H9 (cell line): ENCODE results near the gene LRPPRC. TPM values are rescaled to one million over a fixed set of nuclear protein-coding genes. Genes with fewer than 3 reads are reported as not detected.

ENCODE experiments used
- DNase-seq: peaks from one replicate; pipeline ENCODE4 v3.0.0-alpha.2; 2017
- H2AFZ ChIP-seq: one replicate; pipeline ENCODE4 v1.6.1; 2013; ENCODE audit warnings: mild to moderate bottlenecking, low read length, control low read depth, moderate library complexity
- H2AK5ac ChIP-seq: 2 replicates; pipeline ENCODE4 v1.6.1; 2013; ENCODE audit warnings: low read length, control low read depth, mixed read lengths; ENCODE audit not compliant: insufficient read length
- H2BK120ac ChIP-seq: one replicate; pipeline ENCODE4 v1.6.1; 2013; ENCODE audit warnings: low read depth, mild to moderate bottlenecking, low read length, control low read depth, inconsistent platforms; ENCODE audit not compliant: poor library complexity, severe bottlenecking
- H2BK12ac ChIP-seq: 2 replicates; pipeline ENCODE4 v1.6.1; 2013; ENCODE audit warnings: low read length, control low read depth, mixed read lengths, low read depth; ENCODE audit not compliant: insufficient read length
- H2BK15ac ChIP-seq: 2 replicates; pipeline ENCODE4 v1.6.1; 2013; ENCODE audit warnings: low read depth, low read length, control low read depth
- H2BK20ac ChIP-seq: one replicate; pipeline ENCODE4 v1.6.1; 2013; ENCODE audit warnings: low read depth, mild to moderate bottlenecking, low read length, control low read depth, inconsistent platforms; ENCODE audit not compliant: poor library complexity, severe bottlenecking
- H2BK5ac ChIP-seq: 2 replicates; pipeline ENCODE4 v1.6.1; 2013; ENCODE audit warnings: low read length, control low read depth, mixed read lengths; ENCODE audit not compliant: insufficient read length
- H3K14ac ChIP-seq: 2 replicates; pipeline ENCODE4 v1.6.1; 2013; ENCODE audit warnings: low read length, control low read depth; ENCODE audit not compliant: insufficient read depth
- H3K18ac ChIP-seq: 2 replicates; pipeline ENCODE4 v1.6.1; 2013; ENCODE audit warnings: low read depth, mild to moderate bottlenecking, mixed read lengths, low read length, control low read depth; ENCODE audit not compliant: insufficient read length
- H3K23ac ChIP-seq: 2 replicates; pipeline ENCODE4 v1.6.1; 2013; ENCODE audit warnings: low read length, control low read depth, mixed read lengths, low read depth; ENCODE audit not compliant: insufficient read length
- H3K23me2 ChIP-seq: 2 replicates; pipeline ENCODE4 v1.6.1; 2013; ENCODE audit warnings: low read depth, mild to moderate bottlenecking, mixed read lengths, low read length, control low read depth; ENCODE audit not compliant: insufficient read length, poor library complexity, severe bottlenecking
- H3K27ac ChIP-seq: 2 replicates; pipeline ENCODE4 v1.5.1; 2013; ENCODE audit warnings: low read length, control low read depth, mixed read lengths, low read depth; ENCODE audit not compliant: insufficient read length
- H3K27me3 ChIP-seq: 2 replicates; pipeline ENCODE4 v1.6.1; 2013; ENCODE audit warnings: low read length, control low read depth, inconsistent platforms; ENCODE audit not compliant: insufficient read depth
- H3K4ac ChIP-seq: 2 replicates; pipeline ENCODE4 v1.6.1; 2013; ENCODE audit warnings: low read depth, mild to moderate bottlenecking, control low read depth, inconsistent platforms, low read length, moderate library complexity
- H3K4me1 ChIP-seq: 2 replicates; pipeline ENCODE4 v1.6.1; 2013; ENCODE audit warnings: low read length, control low read depth, inconsistent platforms; ENCODE audit not compliant: insufficient read depth
- H3K4me2 ChIP-seq: 2 replicates; pipeline ENCODE4 v1.6.1; 2013; ENCODE audit warnings: low read length, control low read depth, mixed read lengths; ENCODE audit not compliant: insufficient read length, insufficient read depth
- H3K56ac ChIP-seq: 2 replicates; pipeline ENCODE4 v1.6.1; 2013; ENCODE audit warnings: low read depth, mild to moderate bottlenecking, mixed read lengths, low read length, control low read depth; ENCODE audit not compliant: insufficient read length
- H3K79me1 ChIP-seq: 2 replicates; pipeline ENCODE4 v1.6.1; 2013; ENCODE audit warnings: low read depth, mild to moderate bottlenecking, moderate library complexity, low read length, control low read depth, inconsistent platforms; ENCODE audit not compliant: insufficient read depth, poor library complexity, severe bottlenecking
- H3K79me2 ChIP-seq: 2 replicates; pipeline ENCODE4 v1.6.1; 2013; ENCODE audit warnings: low read length, control low read depth, inconsistent platforms; ENCODE audit not compliant: insufficient read depth
- H3K9ac ChIP-seq: 2 replicates; pipeline ENCODE4 v1.6.1; 2013; ENCODE audit warnings: low read length, control low read depth, mixed read lengths; ENCODE audit not compliant: insufficient read length; ENCODE audit errors: extremely low read depth
- H3K9me3 ChIP-seq: one replicate; pipeline ENCODE4 v1.6.1; 2013; ENCODE audit warnings: low read depth, low read length, inconsistent platforms; ENCODE audit not compliant: control insufficient read depth
- H3T11ph ChIP-seq: one replicate; pipeline ENCODE4 v1.6.1; 2013; ENCODE audit warnings: mild to moderate bottlenecking, low read length, control low read depth, inconsistent platforms
- H4K20me1 ChIP-seq: one replicate; pipeline ENCODE4 v1.6.1; 2013; ENCODE audit not compliant: control insufficient read depth, insufficient read length, insufficient read depth
- H4K5ac ChIP-seq: 2 replicates; pipeline ENCODE4 v1.6.1; 2013; ENCODE audit warnings: low read depth, mild to moderate bottlenecking, mixed read lengths, low read length, control low read depth; ENCODE audit not compliant: insufficient read length
- H4K8ac ChIP-seq: replicated peaks from 2 replicates; pipeline ENCODE4 v1.6.1; 2013; ENCODE audit warnings: low read length, control low read depth, mixed read lengths, low read depth; ENCODE audit not compliant: insufficient read length
- H4K91ac ChIP-seq: 2 replicates; pipeline ENCODE4 v1.6.1; 2013; ENCODE audit warnings: low read depth, mild to moderate bottlenecking, moderate library complexity, mixed read lengths, low read length, control low read depth; ENCODE audit not compliant: insufficient read length
- H3K27ac Mint-ChIP-seq, 3 experiments: 2 replicates in 2 of 3; 3 replicates in 1 of 3; pipeline ENCODE4 v1.8.0; 2020 to 2021; ENCODE audit warnings: mixed read lengths in 3 of 3, mild to moderate bottlenecking in 1 of 3, moderate library complexity in 1 of 3
- H3K27me3 Mint-ChIP-seq: 2 replicates; pipeline ENCODE4 v1.8.0; 2021; ENCODE audit warnings: low read depth, mild to moderate bottlenecking, moderate library complexity, mixed read lengths
- H3K36me3 Mint-ChIP-seq, 3 experiments: 2 replicates in 2 of 3; 3 replicates in 1 of 3; pipeline ENCODE4 v1.8.0; 2020 to 2021; ENCODE audit warnings: low read depth in 3 of 3, mixed read lengths in 3 of 3; ENCODE audit not compliant: insufficient read depth in 1 of 3
- H3K4me1 Mint-ChIP-seq, 2 experiments: 2 replicates each; pipeline ENCODE4 v1.8.0; 2020; ENCODE audit warnings: mixed read lengths in 2 of 2
- H3K4me3 Mint-ChIP-seq, 2 experiments: 2 replicates in 1 of 2; 3 replicates in 1 of 2; pipeline ENCODE4 v1.8.0; 2020 to 2021; ENCODE audit warnings: mild to moderate bottlenecking in 2 of 2, mixed read lengths in 2 of 2, moderate library complexity in 1 of 2
- H3K9me3 Mint-ChIP-seq, 2 experiments: 2 replicates in 1 of 2; 3 replicates in 1 of 2; pipeline ENCODE4 v1.8.0; 2020; ENCODE audit warnings: mild to moderate bottlenecking in 2 of 2, mixed read lengths in 2 of 2, moderate library complexity in 1 of 2
- CTCF ChIP-seq: fragments of 200-600 bp; sonication (generic); conservative IDR thresholded peaks from 3 replicates; pipeline ENCODE4 v1.8.0; 2021; ENCODE audit warnings: antibody characterized with exemption, mild to moderate bottlenecking
- WGBS: extraction: QIAGEN DNeasy Blood & Tissue Kit; methylation state at CpG from one replicate; pipeline ENCODE4 v1.1.7; 2013; ENCODE audit warnings: missing lambda C conversion rate, low lambda C conversion rate, mixed read lengths; ENCODE audit not compliant: insufficient read length; ENCODE audit errors: extremely low coverage; 5-methylcytosine and 5-hydroxymethylcytosine counted together
- total RNA-seq: library from RNA; stranded (reverse); gene quantifications from 2 replicates; pipeline ENCODE4 v1.2.1, GENCODE V29; 2021

LRPPRC gene
- total RNA-seq, 1 experiment from 2014 or later = 182 TPM

- Histone ChIP-seq H3K14ac (no peak overlapping the region), H2BK5ac (no peak overlapping the region), H3K27ac (no peak overlapping the region), H4K91ac (no peak overlapping the region), H3K23me2 (no peaks in the 10 kb centered on the region), H4K20me1 (no peaks in the 10 kb centered on the region), H2BK120ac (no peak overlapping the region), H3K9me3 (no peaks in the 10 kb centered on the region), H4K5ac (no peak overlapping the region), H2AFZ (no peak overlapping the region), H3K4me1 (no peaks in the 10 kb centered on the region; the same call in 1 of the 2 replicates), H3K4me2 (no peak overlapping the region), H3K4ac (no peak overlapping the region), H3K56ac (no peak overlapping the region), H3K27me3 (no peaks in the 10 kb centered on the region), H4K8ac (no peak overlapping the region), H3K9ac (no peak overlapping the region), H3K18ac (no peak overlapping the region), H3K79me1 (no peaks in the 10 kb centered on the region), H2AK5ac (no peak overlapping the region), H3K23ac (no peak overlapping the region), H3K79me2 (no peaks in the 10 kb centered on the region), H3T11ph (no peak overlapping the region), H2BK15ac (no peak overlapping the region), H2BK20ac (no peak overlapping the region), H2BK12ac (no peak overlapping the region)
- no peak for TF ChIP-seq CTCF
- no CpG with 5 or more reads among the region's 21 CpGs for WGBS
- Mint-ChIP-seq H3K27ac (no peak overlapping the region), H3K27me3 (no peaks in the 10 kb centered on the region), H3K36me3 (no peaks in the 10 kb centered on the region), H3K9me3 (no peaks in the 10 kb centered on the region), H3K4me3 (no peak overlapping the region), H3K4me1 (peaks cover 0 to 11% of the 10 kb centered on the region in 2 experiments; a peak in 2 of 4 replicates)
- DNase-seq = no peak
Measured at GRCh38 chr2:43837831-43838559, 157.8 kb downstream of the LRPPRC start.
